ENCODE data around the gene BDKRB1. TPM values are rescaled to one million over a fixed set of nuclear protein-coding genes. Genes with fewer than 3 reads are reported as not detected.

Gene BDKRB1
- total and polyA plus RNA-seq, 2 donors (not counting 3 experiments of a cell fraction or from before 2014, with no cell fraction given), result not detected

- no peaks in the 10 kb centered on the region for H3K27me3 ChIP-seq (ENCODE audit: control insufficient read depth in 2 of 2, insufficient read depth in 2 of 2, low read length in 2 of 2)
- H3K9ac ChIP-seq (replicated peaks; ENCODE audit: extremely low read depth, insufficient read depth, low read length), result no peak overlapping the region
- no peak overlapping the region for H2AFZ ChIP-seq (ENCODE audit: low read depth, low read length)
- no peak overlapping the region for H3K4me2 ChIP-seq (ENCODE audit: insufficient read depth, low read length)
- H3K4me3 ChIP-seq (replicated peaks in 1 of 3; ENCODE audit: insufficient read depth in 1 of 3, low read depth in 1 of 3, low read length in 3 of 3), result no peak overlapping the region
- H3K9me1 ChIP-seq (replicated peaks; ENCODE audit: control insufficient read depth, extremely low read depth, insufficient read depth, low read length), result no peaks in the 10 kb centered on the region
- FAIRE-seq, result no peak
- no peaks in the 10 kb centered on the region for H4K20me1 ChIP-seq (replicated peaks; ENCODE audit: control insufficient read depth, extremely low read depth, insufficient read depth, low read length)
- no peaks in the 10 kb centered on the region for H3K4me1 ChIP-seq (ENCODE audit: control insufficient read depth, extremely low read depth, insufficient read depth, low read length)
- ChIA-PET CTCF (no interaction called here), POLR2A (no interaction called here)
- H3K27ac ChIP-seq (ENCODE audit: insufficient read depth, low read depth, low read length), result no peak overlapping the region
- H3K9me3 ChIP-seq (replicated peaks; ENCODE audit: control insufficient read depth, insufficient read depth, low read length), result no peaks in the 10 kb centered on the region
- no peaks in the 10 kb centered on the region for H3K79me2 ChIP-seq (ENCODE audit: control insufficient read depth, insufficient read depth, low read length)
- DNase-seq (ENCODE audit: low read depth, low spot score), result no peak
- no TSS peak for BruUV-seq (replicated peaks)
- TF ChIP-seq GATA2 (IDR thresholded peaks at IDR 0.05; ENCODE audit: insufficient read depth, insufficient read length, low read depth, low read length) (no peak), FOS (IDR thresholded peaks at IDR 0.05; ENCODE audit: borderline replicate concordance, insufficient read depth, low read length) (no peak), EZH2 (IDR thresholded peaks at IDR 0.05; ENCODE audit: borderline replicate concordance, low read depth, low read length, severe bottlenecking) (no peak), JUN (IDR thresholded peaks at IDR 0.05; ENCODE audit: borderline replicate concordance, insufficient read depth, insufficient read length, low read depth) (no peak), POLR2A (IDR thresholded peaks at IDR 0.05; ENCODE audit: low read depth, low read length) (no peak), MYC (IDR thresholded peaks at IDR 0.05; ENCODE audit: low read depth, low read length) (no peak), POLR2AphosphoS5 (IDR thresholded peaks at IDR 0.05; ENCODE audit: insufficient read depth, low read depth, low read length) (no peak), MAX (IDR thresholded peaks at IDR 0.05; ENCODE audit: insufficient read depth, insufficient read length) (peak; percentile 10)
- dilution Hi-C loops (cut with MboI; ENCODE audit: extremely low pct_ligation_motif_present, low sequenced_read_pairs), result no loop called here
- intact Hi-C loops (cut with micrococcal nuclease), result loop anchor here (1.0 kb wide), 1 partner anchor 23 kb away; the partner anchor contains the start of gene BDKRB2
- no peaks in the 10 kb centered on the region for H3K36me3 ChIP-seq (ENCODE audit: control insufficient read depth in 2 of 2, extremely low read depth in 1 of 2, insufficient read depth in 2 of 2, low read length in 2 of 2)
These were observed 28.6 kb upstream of the BDKRB1 start for GRCh38 chr14:96227428-96227827.

- intact Hi-C loops (cut with micrococcal nuclease), result no loop called here
- CTCF ChIA-PET, result no interaction called here
These were observed 26.7 kb upstream of the BDKRB1 start for GRCh38 chr14:96229315-96229714.

More at GRCh38 chr14:96229315-96229714, 26.7 kb upstream of the BDKRB1 start:
- no peak for DNase-seq (ENCODE audit: low read depth, low spot score)
- no peak overlapping the region for H2AFZ ChIP-seq (ENCODE audit: low read depth, low read length)
- no peaks in the 10 kb centered on the region for H3K79me2 ChIP-seq (ENCODE audit: control insufficient read depth, insufficient read depth, low read length)
- dilution Hi-C loops (cut with MboI; ENCODE audit: extremely low pct_ligation_motif_present, low sequenced_read_pairs), result no loop called here
- H3K36me3 ChIP-seq (ENCODE audit: control insufficient read depth in 2 of 2, extremely low read depth in 1 of 2, insufficient read depth in 2 of 2, low read length in 2 of 2), result no peaks in the 10 kb centered on the region
- TF ChIP-seq MAX (IDR thresholded peaks at IDR 0.05; ENCODE audit: insufficient read depth, insufficient read length), result no peak
- no peak overlapping the region for H3K27ac ChIP-seq (ENCODE audit: insufficient read depth, low read depth, low read length)
- no peaks in the 10 kb centered on the region for H3K27me3 ChIP-seq (ENCODE audit: control insufficient read depth in 2 of 2, insufficient read depth in 2 of 2, low read length in 2 of 2)
- POLR2A ChIA-PET, result no interaction called here
- H3K9me3 ChIP-seq (replicated peaks; ENCODE audit: control insufficient read depth, insufficient read depth, low read length), result no peaks in the 10 kb centered on the region
- FAIRE-seq, result no peak
- H3K9ac ChIP-seq (replicated peaks; ENCODE audit: extremely low read depth, insufficient read depth, low read length), result no peak overlapping the region
- H3K4me2 ChIP-seq (ENCODE audit: insufficient read depth, low read length), result no peak overlapping the region
- no peaks in the 10 kb centered on the region for H4K20me1 ChIP-seq (replicated peaks; ENCODE audit: control insufficient read depth, extremely low read depth, insufficient read depth, low read length)
- no TSS peak for BruUV-seq (replicated peaks)
- no peaks in the 10 kb centered on the region for H3K9me1 ChIP-seq (replicated peaks; ENCODE audit: control insufficient read depth, extremely low read depth, insufficient read depth, low read length)
- H3K4me1 ChIP-seq (ENCODE audit: control insufficient read depth, extremely low read depth, insufficient read depth, low read length), result no peaks in the 10 kb centered on the region
- no peak overlapping the region for H3K4me3 ChIP-seq (replicated peaks in 1 of 3; ENCODE audit: insufficient read depth in 1 of 3, low read depth in 1 of 3, low read length in 3 of 3)
